Jurkat, Clone E6-1 (cell line): ENCODE data around the gene MYOCD.

Experiments used
- DNase-seq: peaks from one replicate; pipeline ENCODE4 v3.0.0-alpha.2; 2011; ENCODE audit warnings: low read depth, low spot score
- H3K4me3 ChIP-seq: 2 replicates; pipeline ENCODE4 v1.5.1; 2011; ENCODE audit warnings: mild to moderate bottlenecking, low read length, control low read depth, moderate library complexity

The MYOCD gene

DNA sequence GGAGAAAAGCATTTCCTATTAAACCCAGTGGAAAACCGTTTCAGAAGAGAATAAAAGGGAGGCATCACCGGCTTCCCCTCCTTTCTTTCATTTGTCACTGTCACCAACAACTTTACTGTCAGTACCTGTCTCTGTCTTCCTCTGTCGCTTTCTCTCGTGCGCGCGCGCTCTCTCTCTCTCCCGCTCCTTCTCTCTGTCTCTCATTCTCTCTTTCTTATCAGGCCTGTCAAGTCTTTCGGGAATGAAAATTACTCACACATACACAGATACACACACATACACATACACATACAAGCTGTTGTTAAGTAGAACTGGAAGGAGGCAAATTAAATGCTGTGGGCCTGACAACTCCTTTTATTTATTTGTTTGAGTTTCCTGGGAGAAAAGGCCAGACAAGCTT, 17.6 kb downstream of the MYOCD start:
- no peak for DNase-seq
- no peak overlapping the region for H3K4me3 ChIP-seq

DNA sequence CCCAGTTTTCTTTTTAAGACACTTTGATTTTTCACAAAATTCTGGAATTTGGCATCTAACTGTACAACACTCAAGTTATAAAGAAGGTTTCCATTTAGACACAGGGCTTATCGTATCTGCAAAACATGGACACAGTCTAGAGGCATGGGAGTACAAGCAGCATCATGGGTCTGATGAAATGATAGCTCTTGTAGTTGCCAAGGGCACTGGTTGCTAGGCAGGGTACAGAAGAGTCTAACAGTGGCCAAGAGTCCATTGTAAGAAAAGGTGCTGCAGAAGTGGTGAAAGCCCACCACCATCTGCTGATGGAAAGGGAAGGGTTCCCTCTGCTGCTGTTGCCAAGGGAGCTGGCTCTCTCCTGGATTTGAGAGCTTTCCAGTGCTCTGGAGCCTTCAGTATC, 20.8 kb downstream of the MYOCD start:
- no peak overlapping the region for H3K4me3 ChIP-seq

DNA sequence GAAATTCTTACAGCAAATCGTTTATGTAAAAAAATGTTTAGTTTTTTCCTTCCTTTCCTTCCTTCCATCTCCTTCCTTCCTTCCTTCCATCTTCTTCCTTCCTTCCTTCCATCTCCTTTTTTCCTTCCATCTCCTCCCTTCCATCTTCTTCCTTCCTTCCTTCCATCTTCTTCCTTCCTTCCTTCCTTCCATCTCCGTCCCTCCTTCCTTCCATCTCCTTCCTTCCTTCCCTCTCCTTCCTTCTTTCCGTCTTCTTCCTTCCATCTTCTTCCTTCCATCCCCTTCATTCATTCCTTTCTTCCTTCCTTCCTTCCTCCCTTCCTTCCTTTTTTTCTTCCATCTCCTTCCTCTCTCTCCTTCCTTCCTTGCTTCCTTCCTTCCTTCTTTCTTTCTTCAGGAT, 22.7 kb downstream of the MYOCD start:
- no peak overlapping the region for H3K4me3 ChIP-seq
- no peak for DNase-seq

More for the DNA sequence above, 20.8 kb downstream of the MYOCD start:
- DNase-seq = no peak

DNA sequence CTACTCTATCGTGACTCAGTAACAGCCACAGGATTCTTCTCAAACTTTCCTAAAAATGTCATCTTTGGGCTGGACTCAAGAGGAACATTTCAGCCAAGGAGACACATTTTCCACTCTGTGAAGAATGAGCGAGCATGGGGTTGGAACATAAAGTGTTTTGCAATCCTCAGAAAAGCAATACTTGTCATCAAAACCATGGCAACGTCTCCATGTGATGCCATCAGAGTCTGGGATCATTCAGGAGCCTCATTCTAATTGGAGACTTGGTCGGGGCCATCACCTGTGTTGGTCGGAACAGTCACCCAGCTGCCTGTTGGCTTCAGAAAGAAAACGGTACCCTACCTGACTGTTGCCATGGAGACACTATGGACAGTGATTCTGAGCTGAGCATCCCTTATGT, 25.5 kb downstream of the MYOCD start:
- no peak for DNase-seq
- H3K4me3 ChIP-seq = no peak overlapping the region

DNA sequence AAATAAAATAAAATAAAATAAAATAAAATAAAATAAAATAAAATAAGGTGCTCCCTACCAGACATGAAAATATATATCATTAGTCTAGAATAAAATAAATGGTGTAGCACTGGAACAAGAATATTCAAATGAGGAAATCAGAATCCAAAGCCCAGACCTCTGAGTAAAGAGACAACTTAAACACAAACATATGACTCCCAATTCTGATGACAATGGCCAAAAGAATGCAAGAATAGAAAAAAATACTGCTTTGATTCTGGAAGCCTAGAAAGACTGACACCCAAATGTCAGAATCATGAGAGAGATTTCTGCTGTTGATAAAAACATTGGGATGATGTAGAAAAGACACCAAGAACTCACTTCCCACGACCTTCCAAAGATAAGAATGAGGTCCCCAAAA, 27.9 kb downstream of the MYOCD start:
- no peak overlapping the region for H3K4me3 ChIP-seq
- DNase-seq = no peak

DNA sequence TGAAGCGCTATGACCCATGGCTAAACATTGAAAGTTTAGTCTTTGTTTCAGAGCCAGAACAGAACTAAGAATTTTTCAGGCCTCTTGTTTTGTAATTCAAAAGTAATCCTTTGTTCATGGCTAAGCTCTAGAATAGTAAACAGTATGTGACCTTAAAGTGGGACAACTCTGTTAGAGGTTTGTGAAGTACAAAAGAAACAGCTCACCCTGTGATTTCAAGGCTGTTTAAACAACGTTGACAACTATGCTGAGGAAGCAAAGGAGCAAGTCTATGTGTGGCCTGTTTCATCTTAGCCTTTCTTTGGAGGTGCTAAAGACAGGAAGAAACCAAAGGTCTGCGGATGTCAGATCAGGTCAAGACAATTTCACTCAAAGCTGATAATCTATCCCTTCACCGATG, 40.4 kb downstream of the MYOCD start:
- no peak overlapping the region for H3K4me3 ChIP-seq
- DNase-seq = no peak

DNA sequence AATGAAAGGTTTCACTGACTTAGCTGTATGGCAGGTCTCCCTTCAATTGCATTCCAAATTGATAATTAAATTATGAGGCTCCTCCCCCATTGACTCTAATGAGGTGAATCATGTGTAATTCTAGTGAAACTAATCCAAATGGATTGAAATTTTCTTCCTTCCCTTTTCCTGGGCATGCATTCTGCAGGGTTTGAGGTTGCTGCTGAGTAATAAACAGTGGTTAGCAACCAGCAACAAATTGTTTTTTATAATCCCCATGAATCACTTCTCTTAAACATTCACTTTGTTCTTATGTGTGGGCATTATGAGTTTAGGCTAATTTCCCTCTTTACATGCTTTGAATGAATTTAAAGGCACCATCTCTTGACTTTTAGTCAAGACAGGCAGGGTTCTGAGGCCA, 43.4 kb downstream of the MYOCD start:
- no peak for DNase-seq
- H3K4me3 ChIP-seq = no peak overlapping the region

DNA sequence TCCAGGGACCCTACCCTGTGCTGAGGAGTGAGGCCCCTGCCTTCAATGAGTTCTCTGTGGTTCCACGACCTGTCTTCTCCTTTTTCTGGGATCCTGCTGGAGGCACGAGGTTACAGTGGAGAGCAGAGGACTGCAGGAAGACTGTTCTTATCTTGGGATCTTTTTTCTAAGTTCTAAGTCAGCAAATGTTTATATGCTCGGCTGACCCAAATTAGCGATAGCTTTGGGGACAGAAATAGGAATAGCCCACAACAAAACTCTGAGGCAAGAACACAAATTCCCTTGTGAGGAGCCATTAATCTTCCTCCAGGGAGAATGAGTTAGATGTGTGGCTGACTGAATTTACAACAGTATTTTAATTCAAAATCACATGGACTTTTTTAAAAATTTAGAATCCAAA, 46.7 kb downstream of the MYOCD start:
- no peak overlapping the region for H3K4me3 ChIP-seq
- DNase-seq = no peak

DNA sequence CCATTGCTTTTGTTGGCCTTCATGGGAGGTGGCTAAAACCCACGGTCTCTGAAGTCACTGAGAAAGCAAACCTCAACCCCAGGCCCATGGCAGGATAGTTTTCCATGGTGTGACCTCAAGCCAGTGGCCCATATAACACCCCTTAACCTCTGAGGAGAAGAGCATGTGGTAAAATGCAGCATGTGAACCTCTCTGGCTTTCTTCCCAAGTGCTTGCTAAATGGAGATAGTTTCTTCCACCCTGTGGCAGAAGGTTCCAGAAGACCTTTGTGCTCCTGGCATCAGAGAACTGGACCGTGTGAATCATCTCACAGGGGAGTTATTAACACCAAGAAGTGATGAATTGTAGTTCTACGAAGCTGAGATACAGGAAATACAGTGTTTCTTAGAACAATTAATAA, 47.3 kb downstream of the MYOCD start:
- DNase-seq = no peak

DNA sequence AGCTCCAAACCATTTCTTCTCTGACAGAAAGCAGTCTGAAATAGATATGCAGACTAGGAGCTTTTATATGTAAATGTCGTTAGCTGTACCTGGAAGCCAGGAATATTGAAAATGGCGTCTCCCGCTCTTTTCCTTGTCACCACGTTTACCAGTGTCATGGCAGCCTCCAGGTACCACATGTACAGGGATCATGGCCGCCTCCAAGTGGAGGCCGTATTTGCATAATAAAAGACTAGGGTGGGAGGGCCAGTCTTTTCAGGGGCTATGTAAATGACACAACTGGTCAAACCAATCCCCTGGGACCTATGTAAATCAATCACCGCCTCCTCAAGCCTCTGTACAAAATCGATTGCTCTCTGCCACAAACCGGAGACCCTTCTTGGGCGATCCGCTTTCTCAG, 54.3 kb downstream of the MYOCD start:
- no peak for DNase-seq

More for the DNA sequence above, 47.3 kb downstream of the MYOCD start:
- H3K4me3 ChIP-seq = no peak overlapping the region

DNA sequence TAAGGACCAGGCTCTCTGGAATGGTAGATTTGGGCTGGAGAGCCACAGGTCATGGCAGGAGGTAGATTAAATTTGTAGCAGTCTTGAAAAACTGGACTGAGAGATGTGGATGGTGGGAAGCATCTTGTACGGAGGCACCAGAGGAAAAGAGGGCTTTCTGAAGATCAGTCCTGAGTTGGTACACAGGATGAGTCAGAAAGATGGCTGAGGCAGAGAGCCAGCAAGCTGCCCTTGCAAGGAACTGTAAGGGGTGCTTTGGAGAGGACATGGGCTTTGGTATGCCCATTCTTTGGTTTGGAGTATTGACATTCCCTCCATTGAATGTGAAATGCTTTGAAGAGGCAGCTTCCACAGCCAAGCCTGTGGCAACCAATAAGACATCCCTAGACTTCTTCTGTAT, 55.9 kb downstream of the MYOCD start:
- H3K4me3 ChIP-seq = no peak overlapping the region
- no peak for DNase-seq

More for the DNA sequence above, 54.3 kb downstream of the MYOCD start:
- H3K4me3 ChIP-seq = no peak overlapping the region

DNA sequence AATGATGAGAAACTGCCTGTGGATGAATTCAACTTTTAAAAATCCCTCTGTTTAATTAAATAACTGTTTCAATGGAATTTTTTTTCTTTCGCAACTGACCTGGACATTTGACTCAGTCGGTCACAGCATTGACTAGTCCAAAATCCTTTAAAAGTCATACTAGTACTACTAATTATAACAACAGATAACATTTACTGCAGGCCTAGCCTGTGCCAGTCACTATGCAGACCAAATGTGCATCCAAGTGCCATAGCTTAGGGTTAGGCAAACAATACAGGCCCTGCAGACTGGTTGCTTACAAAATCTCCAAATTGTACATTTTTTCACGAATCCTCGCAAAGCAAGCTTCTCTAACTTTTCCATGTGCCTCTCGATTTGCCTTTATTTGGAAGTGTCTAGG, 56.6 kb downstream of the MYOCD start:
- DNase-seq = no peak

DNA sequence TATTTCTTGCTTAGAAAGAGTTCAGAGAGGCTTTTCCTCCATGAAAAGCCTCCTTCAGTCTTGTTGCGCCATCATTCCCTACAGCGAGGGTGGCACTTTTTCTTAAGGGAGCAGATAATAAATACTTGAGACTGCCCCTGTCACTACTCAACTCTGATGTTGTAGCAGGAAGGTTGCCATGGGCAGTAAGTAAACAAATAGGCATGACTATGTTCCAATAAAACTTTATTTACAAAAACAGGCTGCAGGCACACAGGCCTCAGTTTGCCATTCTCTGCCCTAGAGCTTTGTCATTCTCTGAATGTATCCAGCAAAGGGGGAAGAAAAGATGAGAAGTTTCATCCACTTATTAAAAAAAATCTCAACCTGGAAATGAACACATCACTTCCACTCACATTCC, 60.4 kb downstream of the MYOCD start:
- no peak overlapping the region for H3K4me3 ChIP-seq
- no peak for DNase-seq

More for the DNA sequence above, 56.6 kb downstream of the MYOCD start:
- no peak overlapping the region for H3K4me3 ChIP-seq

DNA sequence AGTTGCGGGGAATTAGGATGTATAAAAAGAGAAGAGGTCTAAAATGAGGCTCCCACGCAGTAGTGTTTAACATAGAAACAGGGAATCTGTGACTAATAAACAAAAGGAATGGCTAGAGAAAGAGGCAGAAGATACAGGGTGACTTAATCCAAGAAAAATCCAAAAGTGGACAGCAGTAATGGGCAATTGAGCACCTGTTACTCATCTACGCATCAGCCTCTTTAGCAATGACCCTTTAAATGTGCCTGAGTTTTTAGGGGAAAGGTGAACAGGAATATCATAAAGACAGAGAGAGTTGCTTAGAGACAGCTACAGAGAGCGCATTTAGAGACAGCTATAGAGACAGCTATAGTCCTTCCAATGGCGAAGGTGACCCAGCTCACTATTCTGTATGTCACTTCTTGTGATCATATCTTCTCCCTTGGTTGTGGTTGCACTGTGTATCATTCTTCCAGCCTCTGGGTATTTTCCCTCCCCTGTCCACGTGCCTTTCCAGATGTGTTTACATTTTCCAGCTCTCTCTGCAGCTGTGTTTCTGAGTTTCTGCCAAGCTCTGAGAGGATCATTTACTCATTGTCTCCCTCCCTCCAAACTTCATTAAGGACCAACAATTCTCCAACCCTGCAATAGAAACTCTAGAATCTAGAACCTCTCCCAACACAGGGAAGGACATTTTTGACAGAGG, 61.5 kb downstream of the MYOCD start:
- no peak overlapping the region for H3K4me3 ChIP-seq
- no peak for DNase-seq

DNA sequence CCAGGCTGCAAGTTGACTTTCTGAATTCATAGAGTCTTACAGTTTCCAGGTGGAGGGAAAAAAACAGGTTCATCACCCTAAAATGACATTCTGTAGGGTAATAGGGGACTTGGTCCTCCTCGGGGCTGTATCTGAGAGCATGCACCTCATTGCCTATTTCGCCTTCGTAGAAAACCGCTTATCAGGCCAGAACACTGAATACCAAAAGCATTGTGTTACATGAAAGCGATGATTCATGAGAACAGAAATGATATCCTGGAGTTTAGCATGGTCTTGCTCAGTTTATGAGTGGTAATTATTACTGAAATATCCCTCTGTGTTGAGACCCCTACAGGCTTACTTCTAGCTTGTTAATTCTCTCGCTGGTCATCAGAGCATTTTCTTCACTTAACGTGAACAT, 62.2 kb downstream of the MYOCD start:
- H3K4me3 ChIP-seq = no peak overlapping the region
- no peak for DNase-seq

DNA sequence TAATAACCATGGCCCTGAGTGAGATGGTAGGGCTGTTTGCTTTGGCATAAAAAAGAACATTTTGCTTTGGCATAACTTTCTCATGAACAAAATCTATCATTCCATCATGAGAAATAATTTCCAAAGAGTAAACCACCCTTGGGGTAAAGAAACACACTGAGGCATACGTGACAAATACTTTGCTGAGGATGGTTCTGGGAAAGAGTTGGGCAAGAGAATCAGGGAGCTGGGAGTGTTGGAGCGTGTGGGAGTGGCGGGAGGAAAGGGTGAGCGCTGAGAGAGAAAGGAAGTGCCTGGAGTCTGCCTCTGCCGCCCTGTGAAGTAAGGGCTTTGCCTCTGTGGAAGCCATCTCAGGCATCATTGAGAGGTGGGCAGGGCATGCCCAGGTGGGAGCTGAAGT, 63.4 kb downstream of the MYOCD start:
- H3K4me3 ChIP-seq = no peak overlapping the region
- DNase-seq = no peak

DNA sequence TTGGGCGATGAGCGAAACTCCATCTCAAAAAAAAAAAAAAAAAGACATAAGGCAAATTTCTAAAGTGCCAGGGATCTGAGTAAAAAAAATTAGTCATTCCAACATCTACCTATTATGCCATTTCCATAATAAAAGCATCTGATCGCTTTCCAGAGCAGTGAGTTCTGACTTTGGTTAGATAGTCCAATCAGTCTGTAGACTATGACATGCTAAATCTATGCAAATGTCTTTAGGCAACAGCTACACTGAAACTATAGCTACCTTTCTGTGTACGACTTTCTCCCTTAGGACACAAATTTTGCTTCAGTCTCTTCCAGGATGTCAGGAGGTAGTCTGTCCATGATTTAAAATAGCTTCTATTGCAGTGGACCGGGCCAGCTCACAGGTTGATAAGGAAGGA, 64.7 kb downstream of the MYOCD start:
- H3K4me3 ChIP-seq = no peak overlapping the region
- no peak for DNase-seq

DNA sequence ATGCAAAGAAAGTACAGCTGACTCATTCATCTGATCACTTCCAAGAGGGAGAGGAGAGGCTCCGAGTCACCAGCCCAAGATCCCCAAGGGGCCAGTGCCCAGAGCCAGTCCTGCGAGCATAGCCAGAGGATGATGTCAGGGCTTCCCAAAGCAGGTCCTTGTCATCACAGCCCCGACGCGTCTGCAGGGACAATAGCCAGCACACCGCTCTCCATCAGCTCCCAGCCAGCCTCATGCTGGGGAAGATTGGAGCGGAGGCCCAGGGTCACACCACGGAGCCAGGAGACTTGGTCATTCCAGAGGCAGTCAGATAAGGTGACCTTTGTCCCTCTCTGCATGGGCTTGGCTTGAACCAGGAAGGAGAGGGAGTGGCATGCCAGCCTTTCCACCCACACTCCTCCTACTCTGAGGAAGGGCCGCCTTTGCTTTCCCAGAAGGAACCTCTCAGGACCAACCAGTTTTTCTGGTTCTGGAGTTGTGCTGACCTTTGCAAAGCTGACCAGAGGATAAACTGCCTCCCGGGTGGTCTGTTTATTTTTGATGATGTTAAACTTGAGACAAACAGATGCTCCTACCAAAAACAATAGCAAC, 65.3 kb downstream of the MYOCD start:
- no peak for DNase-seq
- H3K4me3 ChIP-seq = no peak overlapping the region

DNA sequence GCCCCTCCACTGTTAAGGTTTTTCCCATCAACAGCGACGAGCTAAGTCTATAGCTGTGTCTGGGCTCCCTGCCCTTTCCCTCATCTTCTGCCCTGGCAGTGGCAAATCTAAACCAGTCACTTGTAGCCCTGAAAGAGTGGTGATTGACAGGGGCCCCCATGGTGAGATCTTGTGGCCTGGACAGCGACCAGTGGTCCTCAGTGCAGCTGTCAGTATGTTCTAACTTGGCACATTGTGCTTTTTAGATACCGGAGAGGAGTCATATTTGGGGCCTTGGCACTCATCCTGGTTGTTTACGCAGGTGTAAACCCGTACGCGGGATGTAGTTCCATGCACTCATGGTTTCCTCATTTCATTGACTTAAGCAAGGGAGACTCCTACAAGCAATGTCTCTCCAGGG, 66.1 kb downstream of the MYOCD start:
- H3K4me3 ChIP-seq = no peak overlapping the region
- DNase-seq = no peak

DNA sequence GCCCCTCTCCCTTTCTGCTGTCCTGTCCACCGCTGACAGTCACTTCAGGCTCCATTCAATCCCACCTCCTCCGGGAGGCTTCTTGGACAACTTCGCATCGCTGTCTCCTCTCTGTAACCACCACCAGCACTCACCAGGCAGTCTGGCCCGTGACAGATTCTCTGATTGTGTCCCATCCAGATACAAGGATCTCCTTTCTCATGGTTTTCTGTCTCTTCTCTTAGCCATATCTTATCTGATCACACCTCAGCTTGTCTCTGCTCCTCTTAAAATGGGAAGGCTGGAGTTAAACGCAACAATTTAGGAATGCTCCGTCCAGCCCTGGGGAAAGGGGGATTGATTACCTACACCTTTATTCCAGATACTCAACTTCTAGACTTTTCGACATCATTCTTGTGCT, 66.7 kb downstream of the MYOCD start:
- H3K4me3 ChIP-seq = no peak overlapping the region
- DNase-seq = no peak

DNA sequence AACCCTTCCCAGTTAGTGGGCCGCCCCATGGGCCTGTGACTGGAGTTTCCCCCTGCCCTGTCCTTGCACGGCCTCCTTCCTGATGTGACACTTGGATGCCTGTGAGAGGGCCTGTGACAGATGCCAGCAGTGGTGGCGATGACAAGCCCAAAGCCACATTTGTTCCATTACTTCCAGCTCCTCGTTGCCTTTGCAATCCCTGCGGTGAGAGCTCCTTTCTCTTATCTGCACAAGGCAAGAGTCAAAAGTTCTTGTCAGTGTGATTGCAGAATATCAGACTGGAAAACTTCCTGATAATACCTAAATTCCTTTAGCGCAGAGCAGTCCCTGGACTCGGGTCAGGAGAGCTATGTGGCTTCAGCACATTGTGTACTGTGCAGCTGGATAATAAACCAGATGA, 69.2 kb downstream of the MYOCD start:
- no peak overlapping the region for H3K4me3 ChIP-seq

More for the DNA sequence above, 69.2 kb downstream of the MYOCD start:
- no peak for DNase-seq
